ENCODE data around the gene L3MBTL4.
"Not testable (repeated sequence)": the region's sequence is repeated elsewhere in the genome, so short reads cannot be mapped to it uniquely, and the experiment has no call there.

The L3MBTL4 gene

DNA sequence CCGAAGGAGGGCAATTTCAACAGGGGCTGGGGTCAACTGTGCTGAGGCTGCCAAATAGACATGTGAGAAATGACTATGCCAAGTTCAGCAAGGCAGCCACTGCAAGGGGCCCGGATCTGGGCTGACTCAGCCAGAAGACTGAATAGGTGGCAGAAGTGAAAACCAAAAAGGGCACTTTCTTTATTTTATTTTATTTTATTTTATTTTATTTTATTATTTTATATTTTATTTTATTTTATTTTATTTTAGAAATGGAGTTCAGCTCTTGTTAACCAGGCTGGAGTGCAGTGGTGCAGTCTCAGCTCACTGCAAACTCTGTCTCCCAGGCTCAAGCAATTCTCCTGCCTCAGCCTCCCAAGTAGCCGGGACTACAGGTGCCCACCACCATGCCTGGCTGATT is 228.9 kb downstream of the L3MBTL4 start:
- DNase-seq (ENCODE audit: low read depth), result not testable (repeated sequence)

DNA sequence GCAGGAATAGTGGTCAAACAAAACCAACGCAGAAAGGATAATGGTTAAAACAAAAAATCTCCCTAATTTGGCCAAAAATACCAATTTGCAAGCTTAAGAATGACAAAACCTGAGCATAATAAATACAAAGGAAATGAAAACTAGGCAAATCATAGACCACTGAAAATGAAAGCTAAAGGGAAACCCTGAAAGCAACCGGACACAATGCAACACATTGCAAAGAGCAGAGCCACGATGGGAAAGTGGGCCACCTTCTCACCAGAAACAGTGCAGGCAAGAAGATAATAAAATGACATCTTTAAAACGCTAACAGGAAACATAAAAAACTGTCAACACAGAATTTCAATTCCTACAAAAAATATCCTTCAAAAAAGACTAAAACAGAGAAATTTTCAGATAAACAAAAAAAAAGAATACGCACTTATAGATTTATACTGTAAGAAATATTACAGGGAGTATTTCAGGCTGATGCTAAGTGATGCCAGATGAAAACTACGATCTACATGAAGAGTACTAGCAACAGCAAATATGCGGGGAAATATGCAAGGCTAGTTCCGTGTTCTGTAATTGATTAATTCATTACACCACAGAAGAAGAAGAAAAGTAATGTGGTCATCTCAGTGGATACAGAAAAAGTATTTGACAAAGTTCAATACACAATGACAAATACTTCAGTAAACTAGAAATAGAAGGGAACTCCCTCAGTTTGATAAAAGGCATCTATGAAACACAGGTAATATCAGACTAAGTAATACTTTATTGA is 239.5 kb downstream of the L3MBTL4 start:
- DNase-seq (ENCODE audit: low read depth), result no peak

DNA sequence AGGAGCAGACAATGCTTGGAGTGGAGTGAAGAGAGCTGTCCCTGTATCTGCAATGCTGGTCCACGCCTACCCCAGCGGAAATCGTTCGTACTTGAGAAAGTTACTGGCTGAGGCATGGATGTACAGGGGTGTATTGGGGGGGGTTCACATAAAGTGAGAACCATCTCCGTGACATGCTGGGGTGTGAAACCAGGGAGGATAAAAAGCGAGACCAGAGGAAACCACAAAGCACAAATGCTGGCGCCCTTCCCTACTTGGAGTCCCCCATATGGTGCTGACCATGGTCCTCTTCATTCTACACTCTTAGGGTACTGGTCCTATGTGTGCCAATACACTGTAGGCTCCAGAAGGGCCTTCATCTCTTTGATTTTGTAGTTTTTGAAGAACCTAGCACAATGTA is 244.1 kb downstream of the L3MBTL4 start:
- no peak for DNase-seq (ENCODE audit: low read depth)

DNA sequence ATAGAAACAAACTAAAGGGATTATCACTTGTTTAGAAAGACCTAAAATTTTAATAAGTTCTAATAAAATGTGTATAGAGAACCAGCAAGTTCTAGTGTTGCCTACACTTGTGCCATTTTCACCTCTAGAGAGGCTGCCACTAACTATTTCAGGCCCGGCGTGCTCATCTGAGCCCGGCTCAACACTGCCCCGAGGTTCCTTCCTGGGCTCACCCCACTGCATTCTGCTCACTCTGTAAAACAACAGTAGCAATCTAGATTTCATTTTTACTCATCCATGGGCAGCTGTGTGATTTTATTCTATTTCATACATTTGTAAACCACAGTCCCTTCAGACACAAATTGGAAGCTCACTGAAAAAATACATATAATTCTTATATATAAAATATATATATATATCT is 253.2 kb downstream of the L3MBTL4 start:
- no peak for DNase-seq (ENCODE audit: low read depth)

DNA sequence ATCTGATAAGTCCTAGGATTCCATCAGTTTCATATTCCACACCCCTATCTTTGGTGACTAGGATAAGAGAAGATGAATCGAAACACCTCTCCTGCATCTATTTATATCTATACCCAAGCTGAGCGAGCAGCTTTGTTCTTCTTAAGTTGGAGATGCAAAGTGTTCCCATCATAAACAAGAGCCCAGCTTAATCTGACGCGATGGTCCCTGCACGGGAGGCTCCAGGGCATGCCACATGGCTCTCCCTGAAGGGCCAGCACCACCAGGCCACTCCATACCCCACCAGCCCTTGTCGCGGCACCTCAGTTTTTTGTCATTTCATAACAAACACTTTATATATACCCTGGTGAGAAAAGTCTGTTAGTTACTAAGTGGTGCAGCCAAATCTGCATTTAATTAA is 255.3 kb downstream of the L3MBTL4 start:
- no peak for DNase-seq (ENCODE audit: low read depth)

DNA sequence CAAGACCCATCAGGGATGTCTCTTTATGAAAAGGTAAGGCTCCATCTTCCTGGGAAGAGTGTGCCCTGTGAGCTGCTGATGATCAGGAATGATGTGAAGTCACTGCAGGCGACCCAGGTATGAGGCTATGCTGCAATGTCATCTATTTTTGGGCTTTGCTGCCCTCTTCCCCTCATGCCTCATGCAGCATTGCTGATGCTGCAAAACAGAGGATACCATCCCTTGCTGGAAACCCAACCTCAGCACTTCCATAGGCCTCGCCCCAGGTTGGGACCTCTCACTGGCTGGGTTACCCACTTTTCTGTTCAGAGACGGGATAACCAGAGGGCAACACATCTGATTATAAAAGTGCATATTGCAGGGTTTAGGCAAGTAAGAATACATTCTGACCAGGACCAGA is 255.8 kb downstream of the L3MBTL4 start:
- no peak for DNase-seq (ENCODE audit: low read depth)

DNA sequence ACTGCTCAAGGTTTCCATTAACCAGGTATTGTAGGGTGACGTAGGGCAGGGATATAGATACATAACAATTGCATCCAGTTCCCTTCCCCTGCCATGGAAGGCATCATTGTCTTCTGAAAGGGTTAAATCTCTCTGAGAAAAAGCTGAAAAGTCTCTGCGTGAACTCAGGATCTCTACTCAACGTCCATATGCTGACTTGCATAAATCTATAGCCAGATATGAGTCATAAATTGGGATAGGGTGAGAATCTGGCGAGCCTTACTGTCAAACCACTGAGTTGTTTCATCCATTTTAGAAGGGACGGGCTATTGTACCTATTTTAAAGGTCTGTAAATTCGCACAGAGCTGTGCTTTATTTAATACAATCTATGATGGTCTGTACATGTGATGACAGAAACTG is 258.3 kb downstream of the L3MBTL4 start:
- no peak for DNase-seq (ENCODE audit: low read depth)

DNA sequence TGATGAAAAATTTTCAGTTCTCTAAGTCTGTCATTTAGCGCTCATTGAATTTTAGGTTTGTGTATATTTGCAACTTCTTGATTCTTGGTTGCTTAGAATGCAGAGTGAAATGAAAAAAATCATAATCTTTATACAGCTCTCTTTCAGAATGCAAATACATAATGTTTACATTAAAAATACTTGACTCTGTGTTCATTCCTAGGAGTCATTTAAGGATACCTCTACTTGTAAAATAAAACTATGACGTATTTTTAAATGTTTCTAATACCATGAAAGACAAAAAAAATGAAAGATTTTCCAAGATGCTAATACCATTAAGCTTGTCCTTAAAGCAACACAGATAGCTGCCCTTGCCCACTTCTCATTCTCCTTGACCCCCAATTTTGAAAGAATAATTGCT is 259.0 kb downstream of the L3MBTL4 start:
- no peak for DNase-seq (ENCODE audit: low read depth)

DNA sequence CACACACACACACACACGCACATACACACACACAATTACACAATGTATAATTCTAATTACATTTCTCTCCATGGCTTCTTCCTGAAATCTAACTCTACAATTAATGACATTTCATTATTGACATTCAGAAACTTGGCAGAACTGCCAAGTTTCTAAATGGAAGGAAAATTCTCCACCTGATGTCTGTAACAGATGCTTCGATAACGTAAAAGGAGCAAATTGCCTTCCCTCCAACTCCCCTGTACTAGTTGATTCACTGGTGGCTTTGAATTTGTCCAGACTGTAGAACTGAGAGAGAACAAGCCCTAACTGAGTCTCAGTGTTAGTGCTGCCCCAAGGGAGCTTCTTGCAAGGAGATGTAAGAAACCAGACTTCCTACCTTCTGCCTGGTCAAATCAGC is 264.3 kb downstream of the L3MBTL4 start:
- DNase-seq (ENCODE audit: low read depth), result no peak

DNA sequence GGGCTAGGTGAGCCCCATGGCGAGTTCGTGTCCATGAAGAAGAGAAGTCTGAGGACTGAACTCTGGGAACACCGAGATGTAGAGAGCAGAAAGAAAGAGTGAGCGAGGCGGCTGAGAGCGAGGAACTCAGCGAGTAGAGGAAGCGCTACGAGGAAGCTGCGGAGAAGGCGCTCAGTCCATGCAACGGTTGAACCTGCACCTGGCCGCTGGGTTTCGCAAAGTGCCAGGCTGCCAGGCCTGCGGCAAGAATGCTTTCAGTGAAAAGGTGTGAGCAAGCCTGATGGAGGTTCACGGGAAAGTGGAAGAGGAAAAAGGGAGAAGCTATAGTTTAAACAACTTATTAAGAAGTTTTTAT is 268.4 kb downstream of the L3MBTL4 start:
- no peak for DNase-seq (ENCODE audit: low read depth)

DNA sequence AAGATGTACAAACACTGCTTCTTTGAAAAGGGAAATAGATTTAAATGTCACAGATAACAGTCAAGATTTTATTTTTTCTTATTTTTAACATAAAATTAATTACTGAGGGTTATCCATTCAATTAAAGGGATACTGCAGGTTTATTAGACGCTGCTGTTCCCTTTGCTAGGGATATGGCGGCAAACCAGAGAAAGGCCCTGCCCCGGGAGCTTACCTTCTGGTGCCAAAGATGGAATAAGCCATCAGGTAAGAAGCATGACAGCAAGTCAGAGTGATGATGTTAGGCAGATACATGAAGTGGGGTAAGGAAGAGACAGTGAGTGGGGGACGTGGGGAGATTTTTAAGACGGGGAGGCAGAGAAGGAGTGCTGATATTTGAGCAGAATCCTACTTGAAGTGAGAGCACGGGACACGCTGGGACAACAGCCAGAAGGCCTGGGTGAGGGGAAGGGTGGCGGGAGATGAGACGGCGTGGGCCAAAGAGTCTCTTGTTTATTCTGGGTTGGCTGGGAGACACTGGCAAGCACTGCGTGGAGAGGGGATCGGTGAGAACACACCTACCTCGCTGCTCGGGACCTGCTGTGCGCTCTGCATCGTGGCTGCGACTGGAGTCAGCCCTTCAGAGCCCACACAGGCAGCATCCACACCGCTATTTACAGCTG is 268.9 kb downstream of the L3MBTL4 start:
- no peak for DNase-seq (ENCODE audit: low read depth)

DNA sequence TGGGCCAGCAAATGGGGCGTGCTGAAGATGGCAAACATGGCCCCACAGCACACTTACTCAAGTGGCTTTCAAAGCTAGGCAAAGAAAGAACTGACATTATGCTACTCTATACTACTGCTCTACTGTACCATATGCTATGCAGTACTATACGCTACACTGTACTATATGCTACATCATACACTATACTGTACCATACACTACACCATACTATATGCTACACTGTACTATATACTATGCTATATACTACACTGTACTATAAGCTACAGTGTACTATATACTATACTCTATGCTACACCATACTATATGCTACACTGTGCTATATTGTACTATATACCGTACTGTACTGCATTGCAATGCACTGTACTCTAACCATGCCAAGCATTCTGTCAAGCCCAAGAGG is 275.7 kb downstream of the L3MBTL4 start:
- no peak for DNase-seq (ENCODE audit: low read depth)

DNA sequence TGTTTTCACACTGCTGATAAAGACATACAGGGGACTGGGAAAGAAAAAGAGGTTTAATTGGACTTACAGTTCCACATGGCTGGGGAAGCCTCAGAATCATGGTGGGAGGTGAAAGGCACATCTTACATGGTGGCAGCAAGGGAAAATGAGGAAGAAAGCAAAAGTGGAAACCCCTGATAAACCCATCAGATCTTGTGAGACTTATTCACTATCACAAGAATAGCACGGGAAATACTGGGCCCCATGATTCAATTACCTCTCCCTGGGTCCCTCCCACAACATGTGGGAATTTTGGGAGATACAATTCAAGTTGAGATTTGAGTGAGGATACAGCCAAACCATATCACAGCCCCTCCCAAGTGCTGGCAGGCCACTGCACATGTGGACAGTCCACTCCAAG is 278.8 kb downstream of the L3MBTL4 start:
- DNase-seq (ENCODE audit: low read depth), result not testable (repeated sequence)

DNA sequence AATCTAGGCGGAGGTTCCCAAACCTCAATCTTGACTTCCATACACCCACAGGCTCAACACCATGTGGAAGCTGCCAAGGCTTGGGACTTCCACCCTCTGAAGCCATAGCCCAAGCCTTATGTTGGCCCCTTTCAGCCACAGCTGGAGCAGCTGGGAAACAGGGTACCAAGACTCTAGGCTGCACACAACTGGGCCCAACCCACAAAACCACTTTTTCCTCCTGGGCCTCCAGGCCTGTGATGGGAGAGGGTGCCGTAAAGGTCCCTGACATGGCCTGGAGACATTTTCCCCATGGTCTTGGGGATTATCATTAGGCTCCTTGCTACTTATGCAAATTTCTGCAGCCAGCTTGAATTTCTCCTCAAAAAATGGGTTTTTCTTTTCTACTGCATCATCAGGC is 279.7 kb downstream of the L3MBTL4 start:
- DNase-seq (ENCODE audit: low read depth), result not testable (repeated sequence)

DNA sequence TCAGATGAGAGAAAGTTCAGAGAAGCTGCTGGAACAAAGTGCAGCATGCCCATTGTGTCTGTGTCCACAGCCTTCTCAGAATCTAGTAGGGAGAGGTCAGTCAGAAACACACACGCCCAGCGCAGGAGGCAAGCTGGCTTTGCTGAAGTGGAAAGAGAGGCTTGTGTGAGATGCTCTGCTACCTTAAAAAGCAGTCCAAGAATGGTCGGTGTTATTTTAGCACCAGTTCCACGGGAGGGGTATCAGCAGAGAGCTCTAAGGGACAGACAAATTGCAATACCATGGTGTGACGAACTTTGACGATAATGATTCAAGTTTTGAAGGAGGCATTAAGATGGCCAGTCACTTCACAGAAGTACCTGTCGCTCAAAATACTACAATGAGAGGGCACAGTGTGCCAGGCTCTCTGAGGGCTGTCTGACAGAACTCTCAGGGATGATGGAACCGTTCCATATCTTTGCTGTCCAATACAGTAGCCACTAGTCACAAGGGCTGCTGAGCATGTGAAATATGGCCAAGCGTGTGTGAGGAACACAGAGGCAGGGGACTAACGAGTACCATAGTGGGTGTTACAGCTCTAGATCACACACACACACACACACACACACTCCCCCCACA is 281.9 kb downstream of the L3MBTL4 start:
- no peak for DNase-seq (ENCODE audit: low read depth)

DNA sequence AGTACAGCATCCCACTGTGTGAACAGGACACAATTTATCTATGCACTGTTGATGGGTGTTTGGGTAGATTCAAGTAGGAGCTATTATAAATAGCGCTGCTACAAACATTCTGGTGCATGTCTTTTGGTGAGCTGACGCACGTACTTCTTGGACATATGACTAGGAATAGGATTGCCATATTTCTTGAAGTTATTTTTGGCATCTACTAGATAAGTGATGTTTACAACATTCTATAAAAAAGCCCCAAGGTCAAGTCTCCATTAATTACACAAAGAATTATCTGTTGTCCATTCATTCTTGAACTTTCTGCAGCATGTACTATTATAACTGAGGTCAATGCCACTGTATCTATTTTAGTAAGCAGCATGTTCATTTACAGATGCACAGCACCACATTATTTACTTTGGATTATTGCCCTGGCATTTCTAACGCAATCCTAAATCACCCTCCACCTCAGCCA is 293.9 kb downstream of the L3MBTL4 start:
- DNase-seq (ENCODE audit: low read depth), result no peak

DNA sequence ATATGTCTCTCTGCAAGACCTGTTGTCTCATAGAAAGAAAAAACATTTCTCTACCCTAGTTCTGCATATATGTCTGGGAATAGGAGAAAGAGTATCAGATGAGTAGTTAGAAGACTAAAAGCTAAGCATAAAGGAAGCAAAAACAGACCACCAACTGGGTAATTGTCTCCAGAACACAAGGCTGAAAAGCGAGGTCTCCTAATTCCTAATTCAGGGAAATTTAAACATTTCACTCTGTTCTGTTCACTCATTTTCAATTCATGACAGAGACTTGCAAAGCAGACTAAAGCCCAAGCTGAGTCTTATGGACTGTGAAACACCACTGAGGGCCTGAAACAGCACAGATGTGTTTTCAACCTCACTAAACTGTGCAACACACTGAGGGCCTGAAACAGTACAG is 294.9 kb downstream of the L3MBTL4 start:
- DNase-seq (ENCODE audit: low read depth), result no peak

DNA sequence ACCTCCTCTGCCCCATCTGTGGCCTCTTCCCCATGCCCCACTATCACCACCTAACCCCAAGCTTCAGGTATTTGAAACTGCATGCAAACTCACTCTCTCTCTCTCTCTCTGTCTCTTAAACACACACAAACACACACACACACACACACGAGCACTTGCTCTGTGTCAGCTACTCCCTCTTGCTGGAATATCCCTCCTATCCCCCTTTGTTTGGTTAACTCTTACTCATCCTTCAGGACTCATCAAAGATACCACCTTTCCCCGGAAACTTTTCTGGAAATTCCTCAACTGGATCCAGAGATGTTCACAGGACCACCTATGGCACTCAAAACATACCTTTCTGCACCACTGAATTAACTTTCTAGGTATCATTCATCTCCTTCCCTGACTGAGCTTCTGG is 296.6 kb downstream of the L3MBTL4 start:
- no peak for DNase-seq (ENCODE audit: low read depth)

DNA sequence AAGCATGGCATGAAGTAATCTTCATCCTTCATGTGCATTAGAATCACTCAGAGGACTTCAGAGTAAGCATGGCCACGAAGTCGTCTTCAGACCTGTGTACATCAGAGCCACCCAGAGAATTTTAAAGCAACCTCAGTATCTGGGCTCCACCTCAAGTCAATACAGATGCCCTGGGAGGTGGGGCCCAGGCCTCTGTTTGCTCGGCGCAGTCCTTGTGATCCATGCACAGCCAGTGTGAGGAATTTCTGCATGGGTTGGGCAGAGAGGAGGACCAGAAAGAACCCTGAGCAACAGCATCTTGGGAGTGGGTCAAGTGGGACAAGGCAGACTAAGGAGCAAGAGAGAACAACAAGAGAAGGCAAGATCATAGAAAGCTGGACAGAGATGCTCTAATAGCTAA is 299.0 kb downstream of the L3MBTL4 start:
- DNase-seq (ENCODE audit: low read depth), result no peak

DNA sequence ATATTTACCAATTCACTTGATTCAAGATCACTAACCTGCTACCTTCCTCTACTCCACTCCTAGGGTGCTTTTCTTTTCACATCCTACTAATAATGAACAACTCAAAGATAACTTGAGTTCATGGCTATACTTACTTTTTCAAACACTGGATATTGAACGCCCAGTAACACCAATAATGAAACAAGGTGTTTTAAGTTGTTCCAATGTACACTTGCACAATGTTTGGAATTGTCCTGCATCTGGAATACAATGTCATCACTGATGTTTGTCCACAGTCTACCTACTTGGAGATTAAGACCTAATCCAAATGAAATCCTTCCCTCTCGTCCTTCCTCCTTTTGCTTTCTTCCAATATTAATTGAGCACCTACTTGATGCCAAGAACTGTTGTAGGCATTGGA is 301.1 kb downstream of the L3MBTL4 start:
- DNase-seq (ENCODE audit: low read depth), result no peak

DNA sequence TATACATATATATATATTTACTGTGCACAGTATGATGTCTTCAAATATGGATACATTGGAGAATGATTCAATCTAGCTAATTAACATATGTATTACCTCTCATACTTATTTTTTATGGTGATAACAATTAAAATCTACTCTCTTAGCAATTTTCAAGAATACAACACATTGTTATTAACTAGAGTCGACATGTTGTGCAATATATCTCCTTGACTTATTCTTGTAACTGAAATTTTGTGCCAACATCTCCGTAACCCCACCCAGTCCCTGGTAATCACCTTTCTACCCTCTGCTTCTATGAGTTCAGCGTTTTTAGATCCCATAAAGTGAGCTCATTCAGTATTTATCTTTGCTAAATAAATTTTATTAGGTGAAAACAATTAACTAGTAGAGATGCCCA is 303.0 kb downstream of the L3MBTL4 start:
- DNase-seq (ENCODE audit: low read depth), result no peak

DNA sequence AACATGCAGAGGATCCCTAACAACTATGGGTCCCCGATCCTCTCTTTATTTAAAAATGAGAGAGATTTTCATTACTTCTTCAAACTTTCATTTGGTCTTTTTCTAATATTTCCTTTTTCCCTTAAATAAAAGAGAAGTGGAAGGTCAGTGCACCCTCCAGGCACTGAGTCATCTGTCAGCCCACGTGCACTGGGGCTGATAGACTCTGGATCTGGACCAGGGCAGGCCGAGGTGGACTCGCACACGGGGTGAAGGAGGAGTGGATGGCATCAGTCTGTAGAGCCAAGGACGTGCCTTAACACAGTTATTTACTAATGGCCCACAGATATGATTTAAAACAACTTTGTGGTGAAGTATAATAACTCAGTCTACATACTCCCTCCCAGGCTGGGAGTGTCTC is 305.0 kb downstream of the L3MBTL4 start:
- DNase-seq (ENCODE audit: low read depth), result no peak

DNA sequence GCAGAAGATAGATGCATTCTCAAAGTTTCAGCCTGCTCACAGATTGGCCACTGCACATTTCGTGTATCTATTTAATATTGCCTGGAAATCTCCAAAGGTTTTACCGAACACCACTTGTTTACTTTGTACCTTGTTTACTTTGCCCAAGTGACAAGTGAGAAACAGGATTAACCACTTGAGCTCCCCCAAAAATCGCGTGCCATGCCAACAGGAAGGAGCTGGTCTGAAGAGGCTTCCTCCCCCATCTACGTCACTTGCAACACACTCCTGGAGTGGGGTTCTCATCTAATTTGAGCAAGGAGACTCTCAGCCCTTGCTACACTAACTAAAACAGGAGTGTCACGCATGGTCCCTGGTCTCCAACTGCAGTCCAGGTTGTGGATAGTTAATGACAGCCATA is 306.9 kb downstream of the L3MBTL4 start:
- DNase-seq (ENCODE audit: low read depth), result no peak

Measured in activated T-cell treated with anti-CD3 and anti-CD28 coated beads for 48 hours (primary cell).